ENCODE measurements around the gene CLEC11A.

Gene CLEC11A, protein sequence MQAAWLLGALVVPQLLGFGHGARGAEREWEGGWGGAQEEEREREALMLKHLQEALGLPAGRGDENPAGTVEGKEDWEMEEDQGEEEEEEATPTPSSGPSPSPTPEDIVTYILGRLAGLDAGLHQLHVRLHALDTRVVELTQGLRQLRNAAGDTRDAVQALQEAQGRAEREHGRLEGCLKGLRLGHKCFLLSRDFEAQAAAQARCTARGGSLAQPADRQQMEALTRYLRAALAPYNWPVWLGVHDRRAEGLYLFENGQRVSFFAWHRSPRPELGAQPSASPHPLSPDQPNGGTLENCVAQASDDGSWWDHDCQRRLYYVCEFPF

DNA sequence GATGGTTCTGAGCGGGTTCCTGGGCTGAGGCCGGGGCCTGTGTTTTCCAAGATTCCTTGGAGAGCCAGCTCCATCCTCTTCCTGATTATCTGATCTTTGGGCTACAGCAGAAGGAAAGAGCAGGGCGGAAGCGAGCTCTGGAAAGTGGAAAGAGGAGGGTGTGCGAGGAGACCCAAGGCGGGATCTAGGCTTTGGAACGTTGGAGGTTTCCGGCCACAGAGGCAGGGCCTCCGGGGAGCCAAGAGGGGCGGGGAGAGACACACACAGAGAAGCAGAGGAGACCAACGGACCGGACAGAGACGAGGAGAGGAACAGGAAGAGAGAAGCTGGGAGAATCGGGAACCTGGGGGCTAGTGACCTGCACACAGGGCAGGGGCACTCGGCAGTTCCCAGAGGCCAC, at the start of gene CLEC11A:
TSS of gene CLEC11A (plus strand) at position 296 of the 400 bp plus-strand sequence. CDS start 162 bp downstream, outside the sequence.
- DNase-seq, result no peak

DNA sequence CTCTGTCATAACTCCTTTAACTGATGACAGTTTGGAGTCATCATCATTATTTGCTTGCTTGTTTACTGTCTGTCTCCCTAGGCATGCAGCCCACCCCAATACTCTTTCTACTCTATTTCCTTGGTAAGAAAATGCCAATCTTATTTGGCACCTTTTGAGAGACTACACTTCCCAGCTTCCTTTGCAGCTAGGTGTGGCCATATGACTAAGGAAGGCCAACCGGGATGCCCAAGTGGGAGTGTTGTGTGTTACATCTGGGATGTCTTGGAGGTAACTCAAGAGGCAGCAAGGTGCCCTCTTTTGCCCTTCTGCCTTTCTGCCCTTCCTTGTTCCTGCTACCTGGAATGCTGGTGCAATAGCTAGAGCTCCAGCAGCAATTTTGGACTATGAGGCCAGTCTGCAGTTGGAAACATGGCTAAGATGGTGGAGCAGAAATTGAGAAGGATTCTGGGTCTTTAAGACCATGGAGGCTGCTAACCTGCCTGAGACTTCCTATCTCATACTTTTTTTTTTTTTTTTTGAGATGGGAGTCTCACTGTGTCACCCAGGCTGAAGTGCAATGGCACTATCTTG, 46.5 kb upstream of the CLEC11A start:
- DNase-seq, result no peak

DNA sequence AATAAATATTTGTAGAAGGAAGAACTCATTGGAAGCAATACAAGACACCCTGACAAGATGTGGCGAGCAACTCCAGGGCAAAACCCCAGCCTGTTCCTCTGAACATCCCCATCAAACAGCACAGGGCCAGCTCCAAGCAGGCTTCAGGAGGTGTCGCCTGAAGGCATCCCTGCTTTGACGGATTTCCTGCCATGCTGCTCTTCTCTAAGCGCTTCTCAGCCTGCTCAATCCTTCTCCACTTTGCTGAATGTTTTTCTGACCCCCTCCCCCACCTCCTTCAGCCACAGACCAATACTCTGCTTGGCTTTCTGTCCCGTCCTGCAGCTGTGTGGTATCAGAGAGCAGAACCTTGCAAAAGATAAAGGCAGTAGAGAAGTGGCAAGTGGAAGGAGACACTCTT, 45.5 kb upstream of the CLEC11A start:
- DNase-seq, result no peak

DNA sequence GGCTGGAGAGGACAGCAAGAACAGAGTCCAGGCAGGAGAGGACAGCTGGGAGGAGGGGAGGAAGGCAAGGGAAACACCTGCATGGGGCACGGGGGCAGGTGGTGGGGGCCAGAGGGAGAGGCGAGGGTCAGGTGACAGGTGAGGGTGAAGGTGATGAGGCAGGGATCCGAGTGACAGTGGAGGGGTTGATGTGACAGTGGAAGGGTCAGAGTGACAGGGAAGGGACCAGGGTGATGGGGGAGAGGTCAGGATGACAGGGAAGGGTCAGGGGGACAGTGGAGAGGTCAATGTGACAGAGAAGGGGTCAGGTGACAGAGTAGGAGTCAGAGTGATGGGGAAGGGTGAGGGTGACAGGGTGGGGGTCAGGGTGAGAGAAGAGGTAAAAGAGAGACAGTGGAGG, 44.8 kb upstream of the CLEC11A start:
- DNase-seq, result no peak

DNA sequence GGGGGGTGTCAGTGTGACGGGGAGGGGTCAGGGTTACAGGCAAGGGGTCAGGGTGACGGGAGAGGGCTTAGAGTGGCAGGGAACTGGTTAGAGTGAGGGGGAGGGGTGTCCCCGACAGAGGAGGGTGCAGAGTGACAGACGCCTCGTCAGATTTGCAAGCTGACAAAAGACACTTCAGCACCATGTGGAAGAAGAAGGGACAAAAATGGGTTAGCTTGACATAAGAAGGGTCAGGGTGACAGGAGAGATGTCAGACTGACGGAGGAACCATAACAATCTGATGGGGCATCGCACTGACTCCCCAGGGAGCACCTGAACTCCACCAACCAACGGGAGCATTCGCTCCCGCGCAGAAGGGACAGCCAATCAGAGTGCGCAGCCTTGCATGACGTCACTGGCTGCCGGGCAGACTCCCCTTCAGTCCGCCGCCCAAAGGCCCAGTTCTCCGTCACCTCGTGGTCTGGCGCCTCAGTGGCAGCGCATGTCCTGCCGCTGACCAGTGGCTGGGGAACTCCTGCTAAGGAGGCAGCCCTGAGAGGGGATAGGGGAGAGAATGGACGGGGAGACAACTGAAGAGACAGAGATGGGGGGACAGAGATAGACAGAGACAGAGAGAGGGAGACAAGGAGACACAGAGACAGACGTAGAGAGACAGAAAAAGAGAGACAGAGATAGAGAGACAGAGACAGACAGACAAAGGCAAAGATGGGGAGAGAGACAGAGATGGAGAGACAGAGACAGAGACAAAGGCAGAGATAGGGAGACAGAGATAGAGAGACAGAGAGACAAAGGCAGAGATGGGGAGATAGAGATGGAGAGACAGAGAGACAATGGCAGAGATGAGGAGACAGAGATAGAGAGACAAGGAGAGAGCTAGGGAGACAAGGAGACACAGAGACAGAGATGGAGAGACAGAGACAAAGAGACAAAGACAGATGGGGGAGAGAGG, 43.7 kb upstream of the CLEC11A start:
- DNase-seq, result peak in 13 of 14 donors; percentile 2 to 77 (median 56)

DNA sequence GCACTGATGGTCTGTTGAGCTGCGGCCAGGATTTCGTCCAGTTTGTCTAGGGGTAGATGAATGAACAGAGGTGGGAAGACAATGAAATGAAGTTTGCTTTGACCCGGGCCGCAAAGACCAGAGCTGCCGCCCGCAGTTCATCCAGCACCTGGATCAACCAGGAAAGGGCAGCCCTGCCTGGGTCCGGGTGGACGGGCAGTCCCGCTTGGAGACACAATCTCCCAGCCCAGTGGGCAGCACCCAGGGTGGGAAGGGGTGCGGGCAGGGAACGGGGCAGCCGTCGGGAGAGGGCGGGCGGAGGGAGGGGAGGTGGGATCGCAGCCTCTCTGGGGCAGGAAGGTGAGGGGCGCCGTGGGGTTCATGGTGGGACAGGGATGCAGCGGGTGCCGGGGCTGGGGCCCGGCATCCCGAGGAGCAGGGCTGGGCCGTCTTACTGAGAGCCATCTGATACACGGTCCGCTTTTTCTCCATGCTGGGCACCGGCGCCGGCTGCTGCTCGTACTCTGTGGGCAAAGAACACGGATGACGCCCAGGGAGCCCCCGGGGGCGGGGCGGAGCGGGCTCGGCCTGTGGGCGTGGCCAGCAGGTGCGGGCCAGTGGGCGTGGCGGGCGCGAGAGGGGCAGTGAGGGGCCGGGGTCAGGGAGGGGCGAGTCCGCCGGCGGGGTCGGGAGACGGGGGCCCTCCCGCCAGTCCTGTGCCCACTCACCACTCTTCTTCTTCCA, 36.7 kb upstream of the CLEC11A start:
- no peak for DNase-seq

DNA sequence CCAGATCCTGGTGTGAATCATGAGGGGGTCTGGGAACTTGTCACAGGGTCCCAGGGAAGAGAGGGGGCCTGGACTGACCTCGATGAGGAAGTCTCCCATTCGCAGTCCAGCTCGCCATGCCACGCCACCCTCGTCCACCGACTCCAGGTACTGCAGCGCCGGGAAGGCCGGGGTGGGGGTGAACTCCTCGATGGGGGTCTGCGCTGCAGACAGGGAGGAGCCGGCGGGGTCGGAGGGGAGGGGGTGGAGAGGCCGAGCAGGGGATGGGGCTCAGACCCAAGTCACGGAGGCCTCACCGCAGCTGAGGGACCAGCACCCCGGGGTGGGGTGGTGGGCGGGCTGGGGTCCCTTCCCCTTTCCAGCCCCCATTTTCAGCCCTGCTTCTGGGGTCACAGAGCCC, 34.4 kb upstream of the CLEC11A start:
- DNase-seq, result no peak

DNA sequence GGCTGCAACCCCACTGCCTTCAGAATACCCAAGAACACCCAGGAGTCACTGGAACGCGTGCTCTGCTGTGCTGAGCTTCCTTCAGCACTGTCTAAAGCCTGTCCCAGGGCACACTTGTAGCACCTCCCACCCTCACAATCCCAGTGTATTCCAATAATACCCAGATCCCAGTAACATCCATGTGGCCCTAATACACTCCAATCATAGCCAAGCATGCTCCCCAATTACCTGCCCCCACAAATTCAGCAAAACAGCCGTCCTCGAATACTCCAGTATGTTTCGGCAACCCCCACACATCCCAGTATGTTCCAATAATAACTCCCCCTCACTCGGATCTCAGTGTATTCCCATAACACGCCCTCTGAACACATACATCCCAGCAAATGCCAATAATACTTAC, 32.7 kb upstream of the CLEC11A start:
- DNase-seq, result no peak

DNA sequence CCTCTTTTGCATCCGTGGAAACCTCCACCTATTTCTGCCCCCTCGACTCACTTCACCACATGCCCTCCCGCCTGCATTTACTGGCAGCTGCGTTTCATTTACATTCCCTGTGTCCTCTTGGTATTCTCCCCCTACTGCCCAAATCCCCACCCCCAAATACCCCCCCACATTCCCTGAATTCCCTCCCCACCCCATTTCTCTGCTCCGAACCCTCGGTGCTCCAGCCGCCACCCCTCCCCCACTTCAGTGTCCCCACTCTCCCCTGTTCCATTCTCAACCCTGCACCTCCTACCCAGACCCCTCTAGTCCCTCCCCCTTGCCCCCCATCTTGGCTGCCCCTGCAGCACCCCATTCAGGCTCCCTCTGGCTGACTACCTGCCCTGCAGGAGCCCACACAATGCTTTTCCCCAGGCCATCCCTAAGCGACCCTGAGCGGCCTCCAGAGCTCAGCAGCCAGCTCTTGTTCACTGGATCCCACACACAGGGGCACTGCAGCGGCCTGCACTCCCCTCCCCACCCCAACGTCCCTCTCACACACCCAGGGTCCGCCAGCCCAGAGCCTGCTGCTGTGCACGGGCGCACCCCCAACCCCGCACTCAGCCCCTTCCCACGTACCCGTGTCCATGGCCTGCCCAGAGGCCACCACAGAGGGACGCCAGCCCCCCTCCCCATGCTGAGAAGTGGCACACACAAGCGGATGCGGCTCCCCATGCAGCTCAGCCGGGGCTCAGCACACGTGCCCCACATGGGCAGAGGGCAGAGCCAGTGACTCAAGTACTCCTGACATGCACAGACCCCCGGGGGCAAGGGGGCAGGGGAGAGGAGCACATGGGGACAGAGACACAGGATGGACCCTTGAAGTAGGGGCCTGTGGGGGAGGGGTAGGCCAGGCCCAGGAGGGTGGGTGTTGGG, 29.8 kb upstream of the CLEC11A start:
- peak in 1 of 14 donors; percentile 25 for DNase-seq

DNA sequence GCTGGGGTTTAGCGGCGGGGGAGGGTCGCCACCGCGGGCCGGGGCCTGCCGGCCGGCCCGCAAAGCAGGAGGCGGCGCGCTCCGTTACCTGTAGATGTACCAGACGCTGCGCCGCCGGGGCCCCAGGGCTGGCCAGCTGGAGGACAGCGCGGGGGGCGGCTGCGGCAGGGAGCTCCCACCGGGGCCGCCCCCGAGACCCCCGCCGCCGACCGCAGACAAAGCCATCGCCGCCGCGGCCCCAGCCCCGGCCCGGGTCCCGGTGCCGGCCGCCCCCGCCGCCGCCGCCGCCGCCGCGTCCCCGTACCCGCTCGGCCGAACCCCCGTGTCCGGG, 28.4 kb upstream of the CLEC11A start:
- DNase-seq, result no peak

DNA sequence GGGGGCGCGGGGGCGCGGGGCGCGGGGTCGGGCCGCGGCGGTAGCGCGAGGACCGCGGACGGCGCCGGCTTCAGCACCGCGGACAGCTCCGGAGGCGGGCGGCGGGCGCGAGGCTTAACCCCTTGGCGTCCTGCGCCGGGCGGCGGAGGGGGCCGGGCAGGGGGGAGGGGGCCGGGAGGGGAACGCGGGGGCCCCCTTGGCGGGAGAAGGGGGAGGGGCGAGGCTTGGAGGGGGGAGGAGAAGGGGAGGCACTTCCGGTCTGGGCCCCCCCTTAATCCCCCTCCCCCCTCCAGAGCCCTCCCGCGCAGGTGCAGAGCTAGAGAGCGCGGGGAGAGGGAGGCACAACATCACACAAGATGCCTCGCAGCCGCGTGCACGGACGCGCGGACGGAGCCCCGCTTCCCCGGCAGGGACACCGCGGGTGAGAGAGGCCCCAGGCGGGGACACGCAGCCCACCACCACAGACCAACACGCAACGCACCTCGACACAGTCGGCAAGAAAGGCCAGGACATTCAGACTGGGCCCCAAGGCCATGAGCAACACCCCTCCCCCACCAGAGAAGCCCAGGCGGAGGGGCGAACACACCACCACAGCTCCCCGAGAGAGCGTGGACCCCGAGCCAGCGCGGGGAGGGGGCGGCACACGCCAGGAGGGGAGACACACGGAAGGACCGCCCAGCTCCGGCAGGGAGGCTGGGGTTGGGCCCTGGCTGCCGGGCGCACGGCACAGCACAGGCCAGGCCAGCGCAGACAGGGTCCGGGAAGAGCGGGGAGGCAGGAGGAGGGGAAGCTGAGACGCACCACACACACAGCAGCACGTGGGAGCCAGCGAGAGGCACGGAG, 27.7 kb upstream of the CLEC11A start:
- peak in 1 of 14 donors; percentile 68 for DNase-seq

DNA sequence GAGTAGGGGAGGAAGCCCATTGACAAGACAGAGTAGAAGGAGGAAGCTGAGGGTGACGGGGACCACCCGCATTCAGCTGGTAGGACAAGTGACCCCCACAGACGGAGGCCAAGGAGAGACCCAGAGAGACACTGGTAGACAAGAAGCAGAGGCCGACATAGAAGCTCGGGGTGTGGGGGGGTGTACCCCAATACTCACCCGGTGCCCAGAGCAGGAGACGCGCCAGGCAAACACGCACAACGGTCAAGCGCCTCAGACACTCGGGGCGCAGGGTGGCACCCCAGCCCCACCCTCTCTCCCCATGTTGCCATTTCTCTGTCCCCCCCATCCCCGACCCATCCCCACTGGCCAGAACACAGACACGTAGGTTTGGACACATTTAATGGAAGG, 27.1 kb upstream of the CLEC11A start:
- no peak for DNase-seq

DNA sequence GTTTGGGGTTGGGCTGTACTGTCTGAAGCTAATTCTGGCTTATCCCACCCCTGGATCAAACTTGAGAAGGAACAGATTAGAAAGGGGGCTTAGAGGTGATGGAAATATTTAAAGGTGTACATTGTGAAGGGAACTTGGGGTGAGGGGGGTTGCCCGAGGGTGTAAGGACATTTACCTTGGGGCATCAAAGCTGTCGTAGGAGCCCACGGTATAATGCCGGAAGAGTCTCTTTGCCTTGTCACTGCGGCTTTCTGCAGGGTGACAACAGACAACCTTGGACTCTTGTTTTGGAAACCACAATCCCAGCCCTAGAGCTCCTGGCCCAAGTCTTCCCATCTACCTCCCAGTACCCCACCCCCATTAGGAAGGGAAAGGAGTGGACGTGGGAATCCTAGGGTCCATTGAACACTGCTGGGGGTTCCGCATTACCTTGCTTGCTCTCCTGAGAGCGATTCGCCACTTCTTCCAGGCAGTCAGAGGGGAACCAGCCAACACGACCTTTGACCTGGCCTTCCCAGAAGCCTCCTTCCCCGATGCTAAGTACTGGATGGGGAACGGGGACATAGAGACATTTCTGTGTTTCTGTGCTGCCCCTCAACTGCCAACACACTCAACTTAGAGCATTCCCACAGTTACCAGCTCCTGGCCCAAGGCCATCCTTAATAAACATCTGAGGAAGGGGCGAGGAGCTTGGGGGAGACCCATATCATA, 25.6 kb upstream of the CLEC11A start:
- no peak for DNase-seq

DNA sequence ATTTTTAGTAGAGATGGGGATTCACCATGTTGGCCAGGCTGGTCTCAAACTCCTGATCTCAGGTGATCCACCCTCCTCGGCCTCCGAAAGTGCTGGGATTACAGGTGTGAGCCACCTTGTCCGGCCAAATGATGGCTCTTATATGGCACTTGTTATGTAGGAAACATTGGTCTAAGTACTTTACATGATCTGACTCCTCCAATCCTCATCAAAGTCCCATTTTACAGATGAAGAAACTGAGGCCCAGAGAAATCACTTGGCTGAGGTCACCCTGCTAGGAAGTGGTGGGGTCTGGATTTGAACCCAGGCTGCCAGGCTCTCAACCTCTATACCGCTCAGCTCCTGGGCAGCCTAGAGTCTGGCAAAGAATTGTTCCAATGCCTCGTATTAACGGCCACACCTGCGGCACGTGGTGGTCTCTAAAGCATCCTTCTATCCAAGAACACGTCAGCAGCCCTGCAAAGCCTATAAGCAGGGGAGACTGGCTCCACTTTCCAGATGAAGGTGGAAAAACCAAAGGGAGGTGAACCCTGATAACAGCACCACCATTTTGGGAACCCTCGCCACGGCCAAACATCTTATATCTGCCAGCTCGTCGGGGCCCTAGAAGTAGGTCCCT, 21.7 kb upstream of the CLEC11A start:
- no peak for DNase-seq

DNA sequence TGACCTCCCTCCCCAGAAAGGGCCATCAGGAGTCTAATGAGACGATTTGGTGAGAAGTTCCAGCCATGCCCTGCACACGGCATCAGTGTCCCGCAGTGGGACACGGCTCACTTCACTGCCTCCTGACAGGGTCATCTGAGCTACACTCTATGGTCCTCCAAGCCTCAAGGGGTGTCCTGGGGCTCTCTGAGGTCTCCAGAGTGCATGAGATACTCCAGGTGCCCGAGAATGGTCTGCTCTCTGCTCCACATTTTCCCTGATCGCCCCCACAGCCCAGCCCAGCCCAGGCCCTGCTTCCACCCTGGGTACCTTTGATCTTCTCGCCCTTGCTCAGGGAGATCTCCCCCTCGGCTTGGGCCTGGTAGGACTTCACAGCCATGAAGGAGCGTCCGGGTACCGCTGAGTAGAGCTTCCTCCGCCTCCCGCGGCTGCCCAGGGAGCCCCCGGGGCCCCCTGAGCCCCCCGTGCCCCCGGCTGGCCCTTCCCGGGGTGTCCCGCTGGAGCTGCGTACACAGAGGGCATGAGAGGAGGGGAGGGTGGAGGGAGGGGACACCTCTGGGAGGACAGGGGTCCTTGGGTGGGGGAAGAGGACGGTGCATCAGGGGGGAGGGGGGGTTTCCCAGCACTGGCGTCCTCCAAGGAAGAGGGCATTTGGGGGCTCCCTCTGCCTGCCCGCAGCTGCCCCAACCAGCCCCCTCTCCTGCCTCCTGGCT, 20.9 kb upstream of the CLEC11A start:
- no peak for DNase-seq

DNA sequence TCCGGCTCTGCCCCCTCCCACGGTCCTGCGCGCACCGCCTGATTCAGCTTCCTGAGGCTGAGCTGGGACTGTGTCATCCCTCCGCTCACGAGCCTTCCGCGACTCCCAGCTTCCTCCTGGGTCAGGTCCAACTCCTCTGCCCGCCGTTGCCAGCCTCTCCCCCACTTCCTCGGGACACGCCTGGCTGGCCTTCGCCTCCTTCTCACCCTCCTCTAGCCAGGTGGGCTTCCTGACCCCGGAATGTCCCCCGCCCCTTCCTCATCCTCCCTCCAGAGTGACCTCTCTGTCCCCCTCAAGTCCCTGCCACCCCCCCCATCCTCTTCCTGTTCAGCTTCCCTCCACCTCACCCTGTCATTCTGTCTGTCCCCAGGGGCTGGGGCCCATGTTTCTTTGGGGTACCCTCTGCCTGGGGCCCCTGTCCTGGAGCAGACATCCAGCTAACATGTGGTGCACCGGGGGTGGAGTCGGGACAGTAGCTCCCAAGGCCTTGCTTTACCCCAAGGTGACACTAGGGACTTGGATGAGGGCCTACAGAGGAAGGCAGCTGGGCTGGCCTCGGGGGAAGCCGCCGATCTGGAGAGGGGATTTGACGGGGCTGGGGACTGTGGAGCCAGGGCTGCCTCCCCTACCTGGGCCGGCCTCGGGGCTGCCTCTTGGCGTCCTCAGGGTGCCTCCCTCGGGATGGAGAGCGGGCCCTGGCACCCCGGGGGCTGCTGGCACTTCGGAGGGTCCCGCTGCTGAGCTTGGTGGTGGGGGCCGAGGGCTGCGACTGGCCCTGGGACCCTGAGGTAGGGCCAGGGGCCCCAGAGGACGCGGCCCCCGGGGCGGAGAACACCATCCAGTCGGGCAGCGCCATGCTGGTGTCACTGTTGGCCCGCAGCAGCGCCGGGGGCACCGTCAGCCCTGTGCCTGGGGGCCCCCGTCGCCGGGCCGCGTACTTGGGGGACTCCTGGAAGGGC, 20.0 kb upstream of the CLEC11A start:
- no peak for DNase-seq

All from C1 segment of cervical spinal cord (tissue), 14 donors.